Mucosa of descending colon (tissue), 3 donors: ENCODE results near the gene PXDN. TPM values are rescaled to one million over a fixed set of nuclear protein-coding genes. Genes with fewer than 3 reads are reported as not detected.

ENCODE experiments used
- ATAC-seq: fragments of 200-7000 bp; cut with Tn5 transposase; one replicate; pipeline ENCODE4 v1.9.1; 2020; ENCODE audit warnings: mild to moderate bottlenecking, moderate library complexity
- DNase-seq, 3 donors: peaks; one replicate each; pipeline ENCODE4 v3.0.0-alpha.2; 2020
- H3K36me3 ChIP-seq: fragments of 200-600 bp; one replicate; pipeline ENCODE4 v1.8.0; 2021; ENCODE audit warnings: low read depth, mild to moderate bottlenecking
- H3K4me1 ChIP-seq: fragments of 200-600 bp; one replicate; pipeline ENCODE4 v1.8.0; 2021; ENCODE audit warnings: low read depth, mild to moderate bottlenecking
- H3K4me3 ChIP-seq: fragments of 200-600 bp; one replicate; pipeline ENCODE4 v1.8.0; 2021; ENCODE audit warnings: mild to moderate bottlenecking
- H3K9me3 ChIP-seq: fragments of 200-600 bp; one replicate; pipeline ENCODE4 v1.8.0; 2021; ENCODE audit warnings: mild to moderate bottlenecking
- CTCF ChIP-seq: fragments of 200-600 bp; IDR thresholded peaks from one replicate; pipeline ENCODE4 v1.8.0; 2022; ENCODE audit warnings: antibody characterized with exemption, mild to moderate bottlenecking
- intact Hi-C, 2 donors: fragments of 100-400 bp; cut with DNase I in 1 of 2; cut with micrococcal nuclease in 1 of 2; formaldehyde crosslinking; loops; one replicate each; pipeline versions ENCODE4 v1.11.0 to v1.11.1; 2022; cut with DNase I, micrococcal nuclease
- total RNA-seq, 3 donors: library from RNA; stranded (reverse); fragmentation: NEBNext Ultra II Directional in 2 of 3; extraction: Animal tissue kit (Norgen Biotek cat#: 25700) in 2 of 3; gene quantifications; one replicate each; pipeline versions ENCODE4 v1.2.1 to v1.2.4, GENCODE V29; 2021 to 2023
- donor health status: DM: no; HTN: no; CAD: no; lungs with moderate emphysema.
- donor health status: DM: no; HTN: no; CAD: no.
- donor health status: DM: no; HTN: yes; CAD: no.

Gene PXDN
- total RNA-seq, 3 donors from 2014 or later: 9.3 to 52.4 (median 11.9) TPM

DNA sequence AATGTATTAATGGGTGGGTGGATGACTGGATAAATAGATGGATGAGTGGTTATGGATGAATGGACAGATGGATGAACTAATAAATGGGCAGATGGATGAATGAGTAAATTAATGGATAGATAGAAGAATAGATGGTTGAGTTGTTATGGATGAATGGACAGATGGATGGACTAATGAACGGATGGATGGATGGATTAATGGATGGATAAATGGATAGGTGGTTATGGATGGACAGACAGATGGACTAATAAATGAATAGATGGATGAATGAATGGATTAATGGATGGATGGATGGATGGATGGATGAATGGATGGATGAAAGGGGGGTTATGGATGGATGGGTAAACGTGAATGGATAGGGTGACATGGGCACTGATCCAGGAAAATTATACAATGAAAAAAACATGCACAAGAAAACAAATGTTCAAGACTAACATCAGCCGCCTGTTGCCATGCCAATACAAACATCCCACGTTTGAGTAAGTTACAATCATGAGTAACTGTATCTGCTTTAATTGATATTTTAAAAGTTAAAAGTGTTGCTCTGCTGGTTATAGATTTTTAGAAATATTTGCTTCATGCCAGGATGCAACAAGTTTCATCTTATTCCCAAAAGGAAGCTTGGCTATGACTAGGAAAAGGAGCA is 20.8 kb downstream of the PXDN start:
- Histone ChIP-seq H3K4me1 (no peaks in the 10 kb centered on the region), H3K36me3 (no peaks in the 10 kb centered on the region), H3K4me3 (no peak overlapping the region), H3K9me3 (no peaks in the 10 kb centered on the region)
- DNase-seq (no peak), ATAC-seq (no peak)
- TF ChIP-seq CTCF: no peak
- intact Hi-C loops: no loop called here

DNA sequence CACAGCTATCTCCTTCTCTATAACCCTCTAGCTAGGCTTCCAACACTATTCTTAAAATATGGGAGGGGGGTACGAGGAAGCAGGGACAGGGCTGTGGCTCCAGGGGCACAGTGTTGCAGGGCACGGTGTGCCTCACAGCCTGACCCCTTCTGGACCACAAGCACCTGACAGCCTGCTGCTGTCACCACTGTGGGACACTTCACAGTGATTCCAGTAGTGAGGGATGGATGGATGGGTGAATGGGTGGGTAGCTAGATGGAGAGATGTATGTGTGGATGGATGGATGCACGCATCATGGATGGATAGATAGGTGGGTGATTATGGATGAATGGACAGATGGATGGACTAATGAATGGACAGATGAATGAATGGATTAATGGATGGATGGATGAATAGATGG is 21.6 kb downstream of the PXDN start:
- H3K4me1 ChIP-seq: no peaks in the 10 kb centered on the region
- ATAC-seq: no peak
- TF ChIP-seq CTCF: no peak

GRCh38 chr2:1721706-1722646 is 22.3 kb downstream of the PXDN start:
- intact Hi-C loops: no loop called here
- TF ChIP-seq CTCF: no peak
- Histone ChIP-seq H3K9me3 (no peaks in the 10 kb centered on the region), H3K36me3 (no peaks in the 10 kb centered on the region), H3K4me3 (no peak overlapping the region), H3K4me1 (no peaks in the 10 kb centered on the region)
- ATAC-seq (peak; percentile 32), DNase-seq (no peak)

More for the DNA sequence above, 21.6 kb downstream of the PXDN start:
- Histone ChIP-seq H3K4me3 (no peak overlapping the region), H3K36me3 (no peaks in the 10 kb centered on the region), H3K9me3 (no peaks in the 10 kb centered on the region)
- no peak for DNase-seq
- intact Hi-C loops: no loop called here

GRCh38 chr2:1718339-1719220 is 25.7 kb downstream of the PXDN start:
- no peak for ATAC-seq
- no peak for DNase-seq
- Histone ChIP-seq H3K4me1 (no peaks in the 10 kb centered on the region), H3K36me3 (no peaks in the 10 kb centered on the region), H3K9me3 (no peaks in the 10 kb centered on the region), H3K4me3 (no peak overlapping the region)
- TF ChIP-seq CTCF: no peak
- intact Hi-C loops: no loop called here

DNA sequence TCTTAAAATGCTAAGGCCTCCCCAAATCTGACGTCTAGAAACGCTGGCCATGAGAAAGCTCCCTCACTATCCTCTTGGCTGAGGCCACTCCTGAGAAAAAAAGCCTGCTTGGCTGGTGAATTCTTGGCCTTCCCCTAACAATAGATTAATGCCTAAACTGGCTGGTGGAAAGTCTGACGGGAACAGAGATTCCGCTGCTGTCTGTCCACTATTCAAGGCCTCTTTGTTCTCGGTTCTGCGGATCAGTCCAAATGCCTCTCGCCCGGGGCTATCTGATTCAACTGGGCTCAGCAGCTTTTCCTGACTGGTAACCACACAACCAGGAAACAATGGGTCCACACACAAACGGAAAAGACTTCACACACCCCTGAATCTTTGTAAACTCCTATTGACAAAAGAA is 27.2 kb downstream of the PXDN start:
- DNase-seq (no peak), ATAC-seq (no peak)
- intact Hi-C loops: no loop called here
- no peaks in the 10 kb centered on the region for H3K36me3 ChIP-seq
- TF ChIP-seq CTCF: no peak
- no peak overlapping the region for H3K4me3 ChIP-seq
- H3K9me3 ChIP-seq: no peaks in the 10 kb centered on the region
- no peaks in the 10 kb centered on the region for H3K4me1 ChIP-seq
